ENCODE results near the gene SDE2. TPM values are rescaled to one million over a fixed set of nuclear protein-coding genes. Genes with fewer than 3 reads are reported as not detected.

Gene SDE2
- total and polyA plus RNA-seq, 2 of the 4 experiments (the other 2 are of a cell fraction), result 8.5 to 14.7 TPM

- no peak for TF ChIP-seq USF2 (IDR thresholded peaks at IDR 0.05; ENCODE audit: low read depth, low read length)
Observed at GRCh38 chr1:226002667-226003501, 3.7 kb upstream of the SDE2 start (continued).

- Histone ChIP-seq H3K9ac (ENCODE audit: low read depth, low read length) (no peak overlapping the region), H3K9me1 (ENCODE audit: insufficient read depth, low read length) (no peaks in the 10 kb centered on the region), H2AK5ac (ENCODE audit: low read depth, low read length) (no peak overlapping the region), H2AFZ (replicated peaks; ENCODE audit: low read length, poor library complexity) (peak overlapping the region; percentile 70), H3K18ac (ENCODE audit: low read depth, low read length) (no peak overlapping the region), H4K8ac (ENCODE audit: low read depth in 2 of 2, low read length in 2 of 2) (no peak overlapping the region), H3K9me3 (ENCODE audit: control insufficient read depth, insufficient read depth, low read length) (no peaks in the 10 kb centered on the region), H2BK5ac (ENCODE audit: low read depth, low read length, poor library complexity, severe bottlenecking) (no peak overlapping the region), H3K27ac (ENCODE audit: insufficient read depth, low read length) (no peak overlapping the region), H4K5ac (ENCODE audit: low read depth, low read length) (no peak overlapping the region), H3K4me3 (ENCODE audit: insufficient read depth, low read depth, low read length) (no peak overlapping the region), H2AK9ac (replicated peaks; ENCODE audit: low read depth, low read length, poor library complexity) (no peak overlapping the region), H3K4me1 (ENCODE audit: control insufficient read depth, insufficient read depth, low read length) (peaks cover 4% of the 10 kb centered on the region; the same call in 1 of the 2 replicates), H3K36me3 (ENCODE audit: control insufficient read depth, insufficient read depth, low read length) (no peaks in the 10 kb centered on the region), H4K20me1 (ENCODE audit: insufficient read depth, low read length) (peaks cover 3% of the 10 kb centered on the region; the same call in 1 of the 2 replicates), H3K4me2 (ENCODE audit: low read depth, low read length) (no peak overlapping the region), H3K4ac (ENCODE audit: low read depth, low read length) (no peak overlapping the region), H2BK15ac (ENCODE audit: low read depth, low read length) (no peak overlapping the region), H2BK120ac (ENCODE audit: low read depth, low read length) (no peak overlapping the region), H3K56ac (ENCODE audit: extremely low read depth, insufficient read depth, low read length) (no peak overlapping the region), H4K91ac (ENCODE audit: insufficient read depth, low read depth, low read length) (no peak overlapping the region), H3K23ac (ENCODE audit: low read depth, low read length) (0 out of 2 replicates have a peak overlapping the region, but pooled peaks have one; percentile 15), H3K79me1 (ENCODE audit: low read depth in 1 of 2, low read length in 2 of 2) (peaks cover 5 to 17% of the 10 kb centered on the region in 2 experiments; a peak in 3 of 4 replicates), H2BK20ac (ENCODE audit: low read depth, low read length) (no peak overlapping the region), H3K27me3 (ENCODE audit: control insufficient read depth, insufficient read depth, low read length) (no peaks in the 10 kb centered on the region), H3K14ac (replicated peaks; ENCODE audit: low read depth, low read length) (no peak overlapping the region)
- DNase-seq, result no peak
- ChIA-PET CTCF (interaction anchor here (0.5 kb wide), 1 partner anchor 22 kb away, joined by 3 read pairs; no protein-coding TSS in a partner anchor), POLR2A (ENCODE audit: unreplicated experiment) (no interaction called here)
- ATAC-seq (ENCODE audit: low read depth), result no peak
- in situ Hi-C loops (cut with MboI; ENCODE audit: low sequenced_read_pairs) (no loop called here), intact Hi-C loops (cut with micrococcal nuclease) (no loop called here), dilution Hi-C loops (cut with HindIII; ENCODE audit: low sequenced_read_pairs, unreplicated experiment) (no loop called here)
- 54% methylated on average over 4 of the region's 9 CpGs; no CpG with 5 or more reads in 1 of the 2 experiments for WGBS, 2 experiments (ENCODE audit: extremely low coverage in 2 of 2, insufficient read length in 1 of 2)
- no TSS peak for BruUV-seq (replicated peaks)
- no peak for TF ChIP-seq CTCF (conservative IDR thresholded peaks at IDR 0.05; ENCODE audit: low read depth, low read length)
- TF ChIP-seq RFX5 (IDR thresholded peaks at IDR 0.05; ENCODE audit: low read depth, low read length), result no peak
- no peak for TF ChIP-seq MXI1 (IDR thresholded peaks at IDR 0.05; ENCODE audit: borderline replicate concordance, low read depth, low read length)
- no peak for TF ChIP-seq MAFK (IDR thresholded peaks at IDR 0.05; ENCODE audit: low read depth, low read length)
- TF ChIP-seq FOS (IDR thresholded peaks at IDR 0.05; ENCODE audit: low read depth, low read length), result no peak
- no peak for TF ChIP-seq SMC3 (IDR thresholded peaks at IDR 0.05; ENCODE audit: low read depth, low read length)
- TF ChIP-seq BHLHE40 (IDR thresholded peaks at IDR 0.05; ENCODE audit: low read depth, low read length), result no peak
- no peak for TF ChIP-seq ELK1 (IDR thresholded peaks at IDR 0.05; ENCODE audit: borderline replicate concordance, low read depth, low read length)
- TF ChIP-seq CEBPB (IDR thresholded peaks at IDR 0.05; ENCODE audit: low read depth, low read length), result no peak
Observed at GRCh38 chr1:226001963-226002666, 3.0 kb upstream of the SDE2 start.

All from IMR-90 (cell line).